Loucy (cell line): Measurements from ENCODE around the gene LYRM9.

Experiments
- H2AFZ ChIP-seq: fragments of 200-600 bp; sonication (generic); 2 replicates; pipeline ENCODE4 v1.6.0; 2016; ENCODE audit warnings: antibody characterized with exemption, mild to moderate bottlenecking, low read length, moderate library complexity
- H3F3A ChIP-seq: fragments of 200-600 bp; 2 replicates; pipeline ENCODE4 v1.6.0; 2016; ENCODE audit warnings: antibody characterized with exemption, low read depth, mild to moderate bottlenecking
- H3K27me3 ChIP-seq: fragments of 200-600 bp; sonication (generic); 2 replicates; pipeline ENCODE4 v1.6.1; 2014; ENCODE audit warnings: low read length, mild to moderate bottlenecking; ENCODE audit not compliant: insufficient read depth, poor library complexity, severe bottlenecking
- H3K36me3 ChIP-seq: fragments of 200-600 bp; sonication (generic); 2 replicates; pipeline ENCODE4 v1.6.1; 2016; ENCODE audit warnings: low read length; ENCODE audit not compliant: insufficient read depth
- H3K4me1 ChIP-seq: fragments of 200-600 bp; sonication (generic); 2 replicates; pipeline ENCODE4 v1.5.1; 2014; ENCODE audit warnings: low read length, mild to moderate bottlenecking; ENCODE audit not compliant: insufficient read depth, poor library complexity, severe bottlenecking
- H3K4me2 ChIP-seq: fragments of 200-600 bp; sonication (generic); 2 replicates; pipeline ENCODE4 v1.6.0; 2014; ENCODE audit warnings: antibody characterized with exemption, low read length, low read depth, mild to moderate bottlenecking; ENCODE audit not compliant: poor library complexity, severe bottlenecking
- H3K4me3 ChIP-seq: fragments of 200-600 bp; sonication (generic); 2 replicates; pipeline ENCODE4 v1.5.1; 2014; ENCODE audit warnings: low read length, mild to moderate bottlenecking, mixed read lengths; ENCODE audit not compliant: poor library complexity, severe bottlenecking
- H3K79me2 ChIP-seq: fragments of 200-600 bp; sonication (generic); 2 replicates; pipeline ENCODE4 v1.6.1; 2014; ENCODE audit warnings: low read length; ENCODE audit not compliant: insufficient read depth
- H3K9ac ChIP-seq: fragments of 200-600 bp; sonication (generic); 2 replicates; pipeline ENCODE4 v1.6.0; 2014; ENCODE audit warnings: mild to moderate bottlenecking, low read depth, low read length, moderate library complexity; ENCODE audit not compliant: poor library complexity, severe bottlenecking
- H3K9me2 ChIP-seq: fragments of 200-600 bp; sonication (generic); replicated peaks from 2 replicates; pipeline ENCODE4 v1.6.1; 2016; ENCODE audit warnings: low read depth, low read length, mixed read lengths
- H3K9me3 ChIP-seq: fragments of 200-600 bp; sonication (generic); 2 replicates; pipeline ENCODE4 v1.6.1; 2014; ENCODE audit warnings: mild to moderate bottlenecking, antibody characterized with exemption, low read length, low read depth; ENCODE audit not compliant: insufficient read depth
- H4K20me1 ChIP-seq: fragments of 200-600 bp; sonication (generic); 2 replicates; pipeline ENCODE4 v1.6.0; 2014; ENCODE audit warnings: antibody characterized with exemption, low read length, mild to moderate bottlenecking; ENCODE audit not compliant: insufficient read depth, poor library complexity, severe bottlenecking
- CTCF ChIP-seq: fragments of 200-600 bp; sonication (generic); conservative IDR thresholded peaks from 2 replicates; pipeline ENCODE4 v1.5.1; 2014; ENCODE audit warnings: mild to moderate bottlenecking, antibody characterized with exemption, low read length
- EZH2phosphoT487 ChIP-seq: fragments of 200-600 bp; IDR thresholded peaks from 2 replicates; pipeline ENCODE4 v1.6.1; 2018; ENCODE audit warnings: antibody characterized with exemption, mild to moderate bottlenecking, moderate library complexity, borderline replicate concordance

LYRM9 gene

GRCh38 chr17:27870345-27870744, 22.8 kb downstream of the LYRM9 start:
- Histone ChIP-seq H4K20me1 (no peaks in the 10 kb centered on the region), H3K27me3 (no peaks in the 10 kb centered on the region), H3K9me3 (no peaks in the 10 kb centered on the region; the same call in 1 of the 2 replicates), H3K9me2 (no peaks in the 10 kb centered on the region), H3K4me1 (no peaks in the 10 kb centered on the region), H3K36me3 (no peaks in the 10 kb centered on the region), H3K4me2 (no peak overlapping the region), H2AFZ (no peak overlapping the region), H3F3A (no peaks in the 10 kb centered on the region), H3K9ac (no peak overlapping the region), H3K79me2 (no peaks in the 10 kb centered on the region), H3K4me3 (no peak overlapping the region)
- no peak for TF ChIP-seq EZH2phosphoT487
- no peak for TF ChIP-seq CTCF

- no peaks in the 10 kb centered on the region for H3K4me1 ChIP-seq
These were observed 24.6 kb downstream of the LYRM9 start for GRCh38 chr17:27868565-27868964.

GRCh38 chr17:27862840-27863239, 30.3 kb downstream of the LYRM9 start:
- Histone ChIP-seq H3K4me2 (no peak overlapping the region), H3K4me1 (no peaks in the 10 kb centered on the region), H2AFZ (no peak overlapping the region), H3K79me2 (no peaks in the 10 kb centered on the region), H4K20me1 (no peaks in the 10 kb centered on the region), H3K9ac (no peak overlapping the region), H3K4me3 (no peak overlapping the region), H3K27me3 (no peaks in the 10 kb centered on the region), H3K9me3 (no peaks in the 10 kb centered on the region), H3K9me2 (no peaks in the 10 kb centered on the region), H3F3A (no peaks in the 10 kb centered on the region), H3K36me3 (no peaks in the 10 kb centered on the region)
- TF ChIP-seq EZH2phosphoT487 (no peak), CTCF (no peak)

More at GRCh38 chr17:27868565-27868964, 24.6 kb downstream of the LYRM9 start:
- Histone ChIP-seq H3K36me3 (no peaks in the 10 kb centered on the region), H3F3A (no peaks in the 10 kb centered on the region), H3K4me3 (no peak overlapping the region), H3K9me3 (no peaks in the 10 kb centered on the region; the same call in 1 of the 2 replicates), H3K4me2 (no peak overlapping the region), H3K9me2 (no peaks in the 10 kb centered on the region), H2AFZ (no peak overlapping the region), H4K20me1 (no peaks in the 10 kb centered on the region), H3K9ac (no peak overlapping the region), H3K79me2 (no peaks in the 10 kb centered on the region), H3K27me3 (no peaks in the 10 kb centered on the region)
- peak; percentile 42 for TF ChIP-seq CTCF
- no peak for TF ChIP-seq EZH2phosphoT487
